ENCODE results near the gene DHX35.

GRCh38 chr20:38986663-38987062 is 24.5 kb downstream of the DHX35 start:
- TF ChIP-seq, protein P1, sequence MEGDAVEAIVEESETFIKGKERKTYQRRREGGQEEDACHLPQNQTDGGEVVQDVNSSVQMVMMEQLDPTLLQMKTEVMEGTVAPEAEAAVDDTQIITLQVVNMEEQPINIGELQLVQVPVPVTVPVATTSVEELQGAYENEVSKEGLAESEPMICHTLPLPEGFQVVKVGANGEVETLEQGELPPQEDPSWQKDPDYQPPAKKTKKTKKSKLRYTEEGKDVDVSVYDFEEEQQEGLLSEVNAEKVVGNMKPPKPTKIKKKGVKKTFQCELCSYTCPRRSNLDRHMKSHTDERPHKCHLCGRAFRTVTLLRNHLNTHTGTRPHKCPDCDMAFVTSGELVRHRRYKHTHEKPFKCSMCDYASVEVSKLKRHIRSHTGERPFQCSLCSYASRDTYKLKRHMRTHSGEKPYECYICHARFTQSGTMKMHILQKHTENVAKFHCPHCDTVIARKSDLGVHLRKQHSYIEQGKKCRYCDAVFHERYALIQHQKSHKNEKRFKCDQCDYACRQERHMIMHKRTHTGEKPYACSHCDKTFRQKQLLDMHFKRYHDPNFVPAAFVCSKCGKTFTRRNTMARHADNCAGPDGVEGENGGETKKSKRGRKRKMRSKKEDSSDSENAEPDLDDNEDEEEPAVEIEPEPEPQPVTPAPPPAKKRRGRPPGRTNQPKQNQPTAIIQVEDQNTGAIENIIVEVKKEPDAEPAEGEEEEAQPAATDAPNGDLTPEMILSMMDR (IDR thresholded peaks at IDR 0.05 in 2 of 3, conservative IDR thresholded peaks at IDR 0.05 in 1 of 3; ENCODE audit: borderline replicate concordance in 1 of 3, insufficient read depth in 1 of 3, low read depth in 2 of 3, low read length in 2 of 3) = no peak
- TF ChIP-seq POLR2A (IDR thresholded peaks at IDR 0.05; ENCODE audit: borderline replicate concordance, extremely low read depth, insufficient read depth, insufficient read length) (no peak), EZH2 (IDR thresholded peaks at IDR 0.05) (no peak), TCF7L2 (IDR thresholded peaks at IDR 0.05; ENCODE audit: borderline replicate concordance, extremely low read depth, insufficient read depth, insufficient read length) (no peak), SRF (IDR thresholded peaks at IDR 0.05; ENCODE audit: low read depth) (no peak), MAX (IDR thresholded peaks at IDR 0.05) (no peak), RAD21 (IDR thresholded peaks at IDR 0.05; ENCODE audit: low read depth) (no peak), EZH2phosphoT487 (IDR thresholded peaks at IDR 0.05; ENCODE audit: borderline replicate concordance) (no peak)

Measured in HCT116 (cell line).